GM19238 (cell line): ENCODE measurements around the gene ANKRD40.
"Not testable (repeated sequence)": the region's sequence is repeated elsewhere in the genome, so short reads cannot be mapped to it uniquely, and the experiment has no call there.

Experiments
- DNase-seq: peaks from one replicate; pipeline ENCODE4 v3.0.0; 2011; ENCODE audit warnings: low spot score; ENCODE audit not compliant: insufficient read length

Gene ANKRD40

DNA sequence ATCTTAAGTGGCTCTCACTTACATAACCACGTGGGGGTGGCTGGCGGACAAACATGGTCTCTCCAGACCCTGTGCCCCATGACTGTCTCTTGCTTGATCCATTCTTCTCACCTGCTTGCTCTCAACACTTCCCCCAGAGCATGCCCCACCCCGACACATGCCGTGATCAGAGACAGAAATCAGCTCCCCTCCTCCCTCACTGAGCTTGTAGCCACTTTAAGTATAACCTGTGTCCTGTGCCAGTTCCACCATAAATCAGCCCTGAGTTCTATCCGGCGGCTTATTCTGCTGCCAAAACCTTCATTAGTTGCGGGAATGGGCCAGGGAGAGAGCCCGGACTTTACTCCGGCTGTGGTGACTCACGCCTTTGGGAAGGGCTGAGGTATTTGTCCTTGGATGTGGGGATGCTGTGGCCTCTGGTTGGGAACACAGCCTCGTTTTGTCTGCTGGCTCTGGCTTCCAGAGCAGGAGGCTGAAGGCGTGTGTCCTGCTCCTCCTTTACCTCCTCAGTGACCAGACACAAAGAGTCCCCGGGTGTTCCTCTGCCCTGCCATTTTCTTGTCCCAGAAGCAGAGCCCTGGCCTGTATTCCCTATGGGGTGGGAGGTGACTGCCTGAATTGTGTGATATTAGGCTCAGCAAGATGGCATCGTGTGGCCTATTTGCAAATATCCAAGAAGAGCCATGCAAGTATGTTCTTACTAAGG is 21.1 kb downstream of the ANKRD40 start:
- no peak for DNase-seq

DNA sequence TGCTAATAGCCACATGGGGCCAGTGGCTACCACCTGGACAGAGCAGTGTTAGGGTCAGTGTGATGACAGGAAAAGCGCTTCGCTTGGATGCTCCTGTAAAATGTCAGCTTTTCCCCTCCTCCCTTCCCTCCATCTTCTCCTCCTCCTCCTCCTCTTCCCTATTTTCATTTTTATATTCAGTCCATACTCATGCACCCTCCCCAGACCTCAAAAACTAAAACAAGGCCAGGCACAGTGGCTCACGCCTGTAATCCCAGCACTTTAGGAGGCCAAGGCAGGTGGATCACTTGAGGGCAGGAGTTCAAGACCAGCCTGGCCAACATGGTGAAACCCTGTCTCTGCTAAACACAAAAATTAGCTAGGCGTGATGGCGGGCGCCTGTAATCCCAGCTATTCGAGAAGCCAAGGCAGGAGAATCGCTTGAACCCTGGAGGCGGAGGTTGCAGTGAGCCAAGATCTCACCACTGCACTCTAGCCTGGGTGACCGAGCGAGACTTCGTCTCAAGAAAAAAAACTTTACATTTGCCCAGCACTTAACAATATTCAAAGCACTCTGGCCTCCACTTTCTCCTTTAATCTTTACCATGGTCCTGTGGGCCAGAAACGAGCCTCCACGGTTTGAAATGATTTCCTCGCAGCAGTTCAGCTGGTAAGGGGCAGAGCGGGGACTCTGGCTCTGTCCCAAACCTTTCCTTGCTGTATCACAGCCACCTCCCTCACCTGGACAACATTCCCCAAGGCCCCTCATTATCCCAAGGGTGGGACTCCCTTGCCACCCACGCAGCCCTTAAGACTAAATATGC is 21.8 kb downstream of the ANKRD40 start:
- no peak for DNase-seq

DNA sequence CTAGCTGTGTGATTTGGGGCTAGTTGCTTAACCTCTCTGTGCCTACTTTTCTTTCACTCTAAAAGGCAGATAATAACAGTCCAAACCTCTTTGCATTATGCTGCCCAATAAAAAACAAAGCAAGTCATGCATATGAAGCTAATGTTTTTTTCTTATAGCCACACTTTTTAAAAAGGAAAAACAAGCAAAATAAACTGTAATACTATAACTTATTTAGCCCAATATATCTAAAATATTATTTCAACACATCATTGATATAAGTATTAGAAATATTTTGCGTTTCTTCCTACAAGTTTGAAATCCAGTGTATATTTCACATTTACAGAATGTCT is 22.4 kb downstream of the ANKRD40 start:
- no peak for DNase-seq

DNA sequence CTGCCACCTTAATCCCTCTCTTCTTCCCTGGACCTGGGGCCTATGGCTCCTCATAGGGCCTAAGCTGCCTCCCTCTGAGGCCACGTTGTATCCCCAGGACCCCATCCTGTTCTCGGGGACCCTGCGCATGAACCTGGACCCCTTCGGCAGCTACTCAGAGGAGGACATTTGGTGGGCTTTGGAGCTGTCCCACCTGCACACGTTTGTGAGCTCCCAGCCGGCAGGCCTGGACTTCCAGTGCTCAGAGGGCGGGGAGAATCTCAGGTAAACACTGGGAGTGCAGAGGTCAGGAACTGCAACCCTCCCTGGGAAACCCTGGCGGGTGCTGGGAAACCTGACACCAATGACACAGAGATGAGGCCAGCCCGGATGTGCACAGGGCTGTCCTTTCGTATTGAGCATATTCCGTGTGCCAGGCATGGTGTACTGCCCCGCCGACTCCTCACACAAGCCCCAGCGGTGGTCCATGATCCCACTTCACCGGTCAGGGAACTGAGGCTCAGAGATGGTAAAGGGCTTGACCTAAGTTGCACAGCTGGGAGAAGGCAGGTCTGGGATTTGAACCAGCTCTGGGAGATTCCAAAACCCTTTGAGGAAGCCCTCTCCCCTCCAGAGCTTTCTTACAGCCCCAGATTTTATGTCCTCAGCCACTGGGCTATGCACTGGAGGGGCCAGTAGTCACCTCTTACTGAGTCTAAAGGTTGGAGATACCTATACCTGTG is 22.9 kb downstream of the ANKRD40 start:
- no peak for DNase-seq

DNA sequence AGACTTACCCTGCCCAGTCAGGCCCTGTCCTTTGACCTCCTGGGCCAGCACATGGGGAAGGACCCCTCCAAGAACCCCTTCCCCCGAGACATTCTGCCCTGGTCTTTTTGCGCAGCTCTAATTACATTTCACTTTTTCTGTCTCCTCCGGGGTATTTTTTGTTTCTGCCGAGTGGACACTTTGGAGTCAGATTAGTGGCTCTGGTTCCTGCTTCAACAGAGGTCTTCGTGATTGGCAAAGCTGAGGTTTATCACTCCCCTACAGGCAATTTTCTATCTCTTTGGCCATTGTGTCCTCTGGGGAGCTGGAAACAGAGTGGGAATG is 23.5 kb downstream of the ANKRD40 start:
- no peak for DNase-seq

- DNase-seq, result no peak
Observed at GRCh38 chr17:50683434-50684287, 24.1 kb downstream of the ANKRD40 start.

DNA sequence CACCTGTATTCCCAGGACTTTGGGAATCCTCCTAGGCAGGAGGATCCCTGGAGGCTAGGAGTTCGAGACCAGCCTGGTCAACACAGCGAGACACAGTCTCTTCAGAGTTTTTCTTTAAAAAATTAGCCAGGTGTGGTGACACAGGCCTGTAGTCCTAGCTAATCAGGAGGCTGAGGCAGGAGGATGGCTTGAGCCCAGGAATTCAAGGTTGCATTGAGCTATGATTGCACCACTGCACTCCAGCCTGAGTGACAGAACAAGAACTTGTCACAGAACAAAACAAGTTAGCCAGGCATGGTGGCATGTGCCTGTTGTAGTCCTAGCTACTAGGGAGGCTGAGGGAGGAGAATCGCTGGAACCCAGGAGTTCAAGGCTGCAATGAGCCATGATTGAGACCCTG is 24.8 kb downstream of the ANKRD40 start:
- DNase-seq, result no peak

- no peak for DNase-seq
Observed at GRCh38 chr17:50682441-50682840, 25.3 kb downstream of the ANKRD40 start.

GRCh38 chr17:50681263-50682200 is 26.2 kb downstream of the ANKRD40 start:
- no peak for DNase-seq

DNA sequence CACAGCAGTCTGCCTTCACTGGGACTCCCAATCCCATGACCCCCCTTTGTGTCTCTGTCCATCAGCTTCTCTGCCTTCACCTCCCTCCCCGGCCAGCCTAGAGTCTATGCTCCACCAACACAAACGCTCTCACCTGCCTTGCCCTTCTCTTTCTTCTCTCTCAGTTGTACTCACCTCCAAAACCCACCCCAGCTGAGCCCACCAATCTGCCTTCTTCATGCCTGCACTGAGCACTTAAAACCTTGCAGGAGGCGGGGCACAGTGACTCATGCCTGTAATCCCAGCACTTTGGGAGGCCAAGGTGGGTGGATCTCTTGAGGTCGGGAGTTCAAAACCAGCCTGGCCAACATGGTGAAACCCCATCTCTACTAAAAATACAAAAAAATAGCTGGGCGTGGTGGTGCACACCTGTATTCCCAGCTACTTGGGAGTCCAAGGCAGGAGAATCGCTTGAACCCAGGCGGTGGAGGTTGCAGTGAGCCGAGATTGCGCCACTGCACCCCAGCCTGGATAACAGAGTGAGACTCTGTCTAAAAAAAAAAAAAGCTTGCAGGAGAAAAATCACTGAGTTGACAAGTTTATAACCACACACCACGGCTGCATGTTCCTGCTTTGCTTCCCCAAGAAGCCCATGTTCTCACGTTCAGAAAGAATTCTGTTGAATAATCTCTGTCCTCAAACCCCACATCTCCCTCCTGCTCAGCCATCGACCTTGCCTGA is 27.0 kb downstream of the ANKRD40 start:
- DNase-seq, result not testable (repeated sequence)

- DNase-seq, result no peak
Observed at GRCh38 chr17:50680126-50680525, 27.6 kb downstream of the ANKRD40 start.

GRCh38 chr17:50679008-50679544 is 28.6 kb downstream of the ANKRD40 start:
- DNase-seq, result no peak

GRCh38 chr17:50677851-50678375 is 29.8 kb downstream of the ANKRD40 start:
- DNase-seq, result no peak

GRCh38 chr17:50676065-50676975 is 31.4 kb downstream of the ANKRD40 start:
- DNase-seq, result no peak

DNA sequence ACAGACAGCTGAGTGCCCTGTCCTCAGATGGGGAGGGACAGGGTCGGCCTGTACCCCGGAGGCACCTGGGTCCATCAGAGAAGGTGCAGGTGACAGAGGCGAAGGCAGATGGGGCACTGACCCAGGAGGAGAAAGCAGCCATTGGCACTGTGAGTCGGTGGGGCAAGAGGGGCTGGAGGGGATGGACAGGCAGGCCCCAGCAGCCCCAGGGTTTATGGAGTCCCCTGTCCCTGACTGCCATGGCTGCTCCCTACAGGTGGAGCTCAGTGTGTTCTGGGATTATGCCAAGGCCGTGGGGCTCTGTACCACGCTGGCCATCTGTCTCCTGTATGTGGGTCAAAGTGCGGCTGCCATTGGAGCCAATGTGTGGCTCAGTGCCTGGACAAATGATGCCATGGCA is 32.1 kb downstream of the ANKRD40 start:
- no peak for DNase-seq

DNA sequence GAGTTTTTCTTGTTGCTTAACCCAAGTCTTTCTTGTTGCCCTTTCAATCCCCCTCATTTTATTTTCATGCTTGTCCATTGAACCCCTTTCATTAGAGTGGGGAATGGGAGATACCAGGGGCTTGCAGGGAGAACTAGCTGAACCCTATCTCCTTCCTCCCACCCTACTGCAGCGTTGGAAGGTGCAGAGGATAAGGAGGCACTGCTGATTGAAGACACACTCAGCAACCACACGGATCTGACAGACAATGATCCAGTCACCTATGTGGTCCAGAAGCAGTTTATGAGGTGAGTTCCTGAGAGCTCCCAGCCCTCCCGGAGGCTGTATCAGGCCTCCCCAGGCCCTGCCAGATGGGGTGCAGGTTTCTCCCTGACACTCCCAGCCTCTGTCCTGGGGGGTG is 32.5 kb downstream of the ANKRD40 start:
- no peak for DNase-seq

- no peak for DNase-seq
Observed at GRCh38 chr17:50672831-50673551, 34.7 kb downstream of the ANKRD40 start.

- DNase-seq, result no peak
Observed at GRCh38 chr17:50672071-50672470, 35.6 kb downstream of the ANKRD40 start.
